ENCODE results near the gene ANKRD23. TPM values are rescaled to one million over a fixed set of nuclear protein-coding genes. Genes with fewer than 3 reads are reported as not detected.

The ANKRD23 gene
- total and polyA plus RNA-seq, 2 of the 4 experiments (the other 2 are of a cell fraction): 0.54 to 1.5 TPM

DNA sequence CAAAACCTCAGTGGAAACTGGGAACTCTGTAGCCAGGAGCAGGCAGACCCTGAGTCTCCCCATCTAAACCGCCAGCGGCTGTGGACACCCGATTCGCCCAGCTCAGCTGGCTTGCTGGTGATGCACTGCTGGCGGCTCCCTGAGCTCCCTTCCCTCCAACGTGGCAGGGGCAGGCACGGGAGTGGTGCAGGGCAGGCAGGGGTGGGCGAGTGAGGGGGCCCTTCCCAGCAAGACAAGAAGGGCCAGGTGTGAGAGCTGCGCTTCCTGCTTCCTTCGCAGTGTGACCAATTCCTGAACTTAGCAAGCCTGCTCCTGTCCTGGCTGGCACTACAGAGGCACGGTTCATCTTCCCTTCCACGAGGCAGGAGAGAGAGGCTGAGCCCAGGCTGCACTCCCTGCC is 38.4 kb upstream of the ANKRD23 start:
- no peak overlapping the region for H2AK9ac ChIP-seq (replicated peaks; ENCODE audit: low read depth, low read length, poor library complexity)
- H2BK20ac ChIP-seq (ENCODE audit: low read depth, low read length): no peak overlapping the region
- H2AFZ ChIP-seq (replicated peaks; ENCODE audit: low read length, poor library complexity): peak overlapping the region; percentile 49
- no peak overlapping the region for H3K23ac ChIP-seq (ENCODE audit: low read depth, low read length)
- intact Hi-C loops (cut with micrococcal nuclease): no loop called here
- no peak overlapping the region for H2BK5ac ChIP-seq (ENCODE audit: low read depth, low read length, poor library complexity, severe bottlenecking)
- no peak overlapping the region for H3K9ac ChIP-seq (ENCODE audit: low read depth, low read length)
- H3K14ac ChIP-seq (replicated peaks; ENCODE audit: low read depth, low read length): no peak overlapping the region
- no peaks in the 10 kb centered on the region for H3K36me3 ChIP-seq (ENCODE audit: control insufficient read depth, insufficient read depth, low read length)
- no TSS peak for BruUV-seq (replicated peaks)
- no peak overlapping the region for H4K5ac ChIP-seq (ENCODE audit: low read depth, low read length)
- H4K91ac ChIP-seq (ENCODE audit: insufficient read depth, low read depth, low read length): no peak overlapping the region
- ChIA-PET CTCF (no interaction called here), POLR2A (ENCODE audit: unreplicated experiment) (no interaction called here)
- 20% methylated on average over 1 of the region's 12 CpGs; no CpG with 5 or more reads in 1 of the 2 experiments for WGBS, 2 experiments (ENCODE audit: extremely low coverage in 2 of 2, insufficient read length in 1 of 2)
- no peak overlapping the region for H3K27ac ChIP-seq (ENCODE audit: insufficient read depth, low read length)
- peaks cover 17% of the 10 kb centered on the region; the same call in 1 of the 2 replicates for H3K27me3 ChIP-seq (ENCODE audit: control insufficient read depth, insufficient read depth, low read length)
- H3K4me1 ChIP-seq (ENCODE audit: control insufficient read depth, insufficient read depth, low read length): no peaks in the 10 kb centered on the region; the same call in 1 of the 2 replicates
- no peak overlapping the region; the same call in 1 of the 2 replicates for H2AK5ac ChIP-seq (ENCODE audit: low read depth, low read length)
- H2BK120ac ChIP-seq (ENCODE audit: low read depth, low read length): no peak overlapping the region
- no peak overlapping the region for H3K4ac ChIP-seq (ENCODE audit: low read depth, low read length)
- H4K8ac ChIP-seq (ENCODE audit: low read depth in 2 of 2, low read length in 2 of 2): no peak overlapping the region
- H4K20me1 ChIP-seq (ENCODE audit: insufficient read depth, low read length): no peaks in the 10 kb centered on the region
- no peaks in the 10 kb centered on the region for H3K9me1 ChIP-seq (ENCODE audit: insufficient read depth, low read length)
- DNase-seq: no peak
- H2BK15ac ChIP-seq (ENCODE audit: low read depth, low read length): no peak overlapping the region
- dilution Hi-C loops (cut with HindIII; ENCODE audit: low sequenced_read_pairs, unreplicated experiment): no loop called here
- H3K79me1 ChIP-seq (ENCODE audit: low read depth in 1 of 2, low read length in 2 of 2): no peaks in the 10 kb centered on the region
- H3K18ac ChIP-seq (ENCODE audit: low read depth, low read length): no peak overlapping the region
- H3K56ac ChIP-seq (ENCODE audit: extremely low read depth, insufficient read depth, low read length): no peak overlapping the region
- no peak for ATAC-seq (ENCODE audit: low read depth)
- no peak overlapping the region for H3K4me3 ChIP-seq (ENCODE audit: insufficient read depth, low read depth, low read length)
- TF ChIP-seq MAFK (IDR thresholded peaks at IDR 0.05; ENCODE audit: low read depth, low read length) (no peak), SMC3 (IDR thresholded peaks at IDR 0.05; ENCODE audit: low read depth, low read length) (no peak), MAZ (IDR thresholded peaks at IDR 0.05; ENCODE audit: borderline replicate concordance, low read depth, low read length) (no peak), CHD1 (IDR thresholded peaks at IDR 0.05; ENCODE audit: low read depth, low read length) (no peak), NFE2L2 (IDR thresholded peaks at IDR 0.05; ENCODE audit: low read depth, low read length) (no peak), RAD21 (IDR thresholded peaks at IDR 0.05; ENCODE audit: low read length) (no peak), POLR2A (IDR thresholded peaks at IDR 0.05; ENCODE audit: low read depth, low read length) (no peak)
- TF ChIP-seq, protein P1, sequence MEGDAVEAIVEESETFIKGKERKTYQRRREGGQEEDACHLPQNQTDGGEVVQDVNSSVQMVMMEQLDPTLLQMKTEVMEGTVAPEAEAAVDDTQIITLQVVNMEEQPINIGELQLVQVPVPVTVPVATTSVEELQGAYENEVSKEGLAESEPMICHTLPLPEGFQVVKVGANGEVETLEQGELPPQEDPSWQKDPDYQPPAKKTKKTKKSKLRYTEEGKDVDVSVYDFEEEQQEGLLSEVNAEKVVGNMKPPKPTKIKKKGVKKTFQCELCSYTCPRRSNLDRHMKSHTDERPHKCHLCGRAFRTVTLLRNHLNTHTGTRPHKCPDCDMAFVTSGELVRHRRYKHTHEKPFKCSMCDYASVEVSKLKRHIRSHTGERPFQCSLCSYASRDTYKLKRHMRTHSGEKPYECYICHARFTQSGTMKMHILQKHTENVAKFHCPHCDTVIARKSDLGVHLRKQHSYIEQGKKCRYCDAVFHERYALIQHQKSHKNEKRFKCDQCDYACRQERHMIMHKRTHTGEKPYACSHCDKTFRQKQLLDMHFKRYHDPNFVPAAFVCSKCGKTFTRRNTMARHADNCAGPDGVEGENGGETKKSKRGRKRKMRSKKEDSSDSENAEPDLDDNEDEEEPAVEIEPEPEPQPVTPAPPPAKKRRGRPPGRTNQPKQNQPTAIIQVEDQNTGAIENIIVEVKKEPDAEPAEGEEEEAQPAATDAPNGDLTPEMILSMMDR (conservative IDR thresholded peaks at IDR 0.05; ENCODE audit: low read depth, low read length): no peak
- in situ Hi-C loops (cut with MboI; ENCODE audit: low sequenced_read_pairs): no loop called here
- H3K9me3 ChIP-seq (ENCODE audit: control insufficient read depth, insufficient read depth, low read length): no peaks in the 10 kb centered on the region
- H3K4me2 ChIP-seq (ENCODE audit: low read depth, low read length): no peak overlapping the region

Data from IMR-90 (cell line).